Anterior cingulate cortex (tissue), 58 donors: ENCODE measurements around the gene CD8B2.
"Not testable (repeated sequence)": the region's sequence is repeated elsewhere in the genome, so short reads cannot be mapped to it uniquely, and the experiment has no call there.

Source experiments
- DNase-seq, 58 donors: peaks; one replicate each; lab custom pipeline; 2025; lab: John Stamatoyannopoulos, UW

CD8B2 gene

GRCh38 chr2:106547164-106547903, 60.2 kb downstream of the CD8B2 start:
- no peak for DNase-seq

- DNase-seq, result no peak
Observed at GRCh38 chr2:106551417-106552130, 64.4 kb downstream of the CD8B2 start.

DNA sequence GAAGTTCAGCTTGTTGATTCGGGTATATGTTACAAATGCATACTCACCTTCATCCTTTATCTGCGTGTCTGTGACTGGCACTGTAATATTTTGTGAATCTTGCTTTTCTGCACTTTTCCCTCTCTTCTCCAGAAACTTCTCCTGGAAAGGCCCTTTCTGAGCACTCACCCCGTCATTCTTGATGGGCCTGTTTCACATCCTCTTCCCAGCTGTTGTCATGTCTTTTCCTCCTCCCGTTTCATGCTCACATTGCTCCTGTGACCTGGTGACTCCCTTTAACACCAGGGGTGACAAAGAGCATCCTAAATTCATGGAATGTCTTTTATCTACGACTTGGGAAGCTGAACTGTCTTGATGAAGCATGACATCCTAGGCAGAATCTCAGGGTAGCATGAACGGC, 65.8 kb downstream of the CD8B2 start:
- DNase-seq, result no peak

GRCh38 chr2:106553321-106553720, 66.2 kb downstream of the CD8B2 start:
- no peak for DNase-seq

DNA sequence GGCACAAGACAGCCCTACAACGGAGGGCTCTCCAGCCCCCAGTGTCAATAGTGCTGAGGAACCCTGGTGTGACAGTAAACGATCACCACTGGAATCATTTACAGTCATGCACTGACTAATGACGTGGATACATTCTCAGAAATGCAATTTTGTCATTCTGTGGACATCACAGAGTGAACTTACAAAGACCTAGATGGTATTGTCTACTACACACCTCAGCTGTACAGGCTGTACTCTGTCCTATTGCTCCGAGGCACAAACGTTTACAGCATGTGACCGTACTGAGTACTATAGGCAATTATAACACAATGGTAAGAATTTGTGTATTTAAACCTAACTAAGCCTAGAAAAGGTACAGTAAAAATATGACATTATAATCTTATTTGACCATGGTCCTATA, 67.2 kb downstream of the CD8B2 start:
- DNase-seq, result no peak

- no peak for DNase-seq
Observed at GRCh38 chr2:106555053-106555452, 67.9 kb downstream of the CD8B2 start.

- not testable (repeated sequence) for DNase-seq
Observed at GRCh38 chr2:106559786-106560185, 72.6 kb downstream of the CD8B2 start.

- no peak for DNase-seq
Observed at GRCh38 chr2:106560773-106561172, 73.6 kb downstream of the CD8B2 start.

- DNase-seq, result no peak
Observed at GRCh38 chr2:106561356-106561755, 74.2 kb downstream of the CD8B2 start.

DNA sequence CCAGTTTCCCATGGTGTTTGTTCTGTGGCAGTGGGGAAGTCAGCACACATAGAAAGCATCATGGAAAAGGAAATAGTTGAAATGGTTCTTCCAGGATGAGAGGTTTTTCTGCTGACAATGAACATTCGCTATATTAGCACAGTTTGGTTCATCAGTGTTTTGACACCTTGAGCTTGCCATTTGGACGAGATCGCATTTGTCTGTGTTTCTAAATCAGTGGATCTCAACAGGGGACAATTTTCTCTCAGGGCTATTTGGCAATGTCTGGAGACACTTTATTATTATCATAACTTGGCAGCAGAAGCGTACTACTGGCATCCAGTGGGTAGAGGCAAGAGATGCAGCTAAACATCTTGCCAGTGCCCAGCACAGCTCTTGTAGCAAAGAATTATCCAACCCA, 74.6 kb downstream of the CD8B2 start:
- peak in 2 of 58 donors; percentile 23 to 47 for DNase-seq

GRCh38 chr2:106562268-106563186, 75.4 kb downstream of the CD8B2 start:
- peak in 10 of 58 donors; percentile 4 to 47 (median 20) for DNase-seq

- DNase-seq, result no peak
Observed at GRCh38 chr2:106563195-106563594, 76.0 kb downstream of the CD8B2 start.

DNA sequence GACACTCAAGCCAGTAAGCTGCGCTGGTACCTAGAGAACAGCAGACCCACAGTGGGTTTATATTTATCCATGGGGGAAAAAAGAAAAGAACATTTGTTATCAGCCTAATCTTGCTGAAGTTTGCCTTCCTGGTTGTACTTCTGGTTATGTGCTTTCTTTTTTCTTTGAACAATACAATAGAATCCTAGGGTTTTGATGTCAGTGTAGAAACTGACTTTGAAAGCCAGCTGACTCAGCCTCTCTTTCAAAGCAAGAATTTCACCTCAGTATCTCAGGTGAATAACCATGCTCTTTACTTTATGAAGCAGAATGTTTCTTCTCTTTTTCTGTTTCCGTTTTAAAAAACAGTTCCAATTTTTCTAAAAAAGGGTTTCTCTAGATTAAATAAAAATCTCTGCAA, 78.4 kb downstream of the CD8B2 start:
- no peak for DNase-seq

- DNase-seq, result peak in 4 of 58 donors; percentile 8 to 30 (median 16)
Observed at GRCh38 chr2:106566050-106566449, 78.9 kb downstream of the CD8B2 start.

DNA sequence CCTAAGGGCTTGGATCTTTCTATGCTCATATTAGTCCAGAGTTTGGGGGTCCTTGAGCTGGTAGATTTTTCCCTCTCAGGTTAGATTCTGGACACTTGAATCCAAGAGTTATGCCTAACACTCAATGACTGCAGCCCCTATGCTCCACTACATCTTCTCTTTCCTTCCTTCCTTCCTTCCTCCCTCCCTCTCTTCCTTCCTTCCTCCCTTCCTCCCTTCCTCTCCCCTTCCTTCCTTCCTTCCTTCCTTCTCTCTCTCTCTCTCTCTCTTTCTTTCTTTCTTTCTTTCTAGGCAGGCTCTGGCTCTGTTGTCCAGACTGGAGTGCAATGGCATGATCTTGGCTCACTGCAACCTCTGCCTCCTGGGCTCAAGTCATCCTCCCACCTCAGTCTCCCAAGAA, 79.3 kb downstream of the CD8B2 start:
- not testable (repeated sequence) for DNase-seq

DNA sequence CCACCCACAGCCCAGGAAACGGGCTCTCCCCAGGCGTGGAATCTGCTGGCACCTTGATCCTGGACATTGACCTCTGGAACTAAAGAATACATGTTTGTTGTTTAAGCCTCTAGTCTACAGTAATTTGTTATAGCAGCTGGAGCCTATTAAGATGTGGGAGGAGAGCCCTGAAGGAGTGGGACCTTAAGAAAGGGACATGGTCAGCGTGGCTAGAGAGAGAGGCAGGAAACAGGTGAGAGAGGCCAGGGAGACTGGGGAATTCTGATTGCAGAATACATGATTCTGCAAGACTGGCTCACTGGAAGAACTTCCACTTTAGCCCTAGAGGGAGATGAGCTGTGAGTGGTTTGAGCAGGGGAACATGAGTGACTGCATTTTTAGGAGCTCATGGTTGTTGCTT, 83.2 kb downstream of the CD8B2 start:
- no peak for DNase-seq
